ENCODE results near the gene SORL1.

The SORL1 gene

DNA sequence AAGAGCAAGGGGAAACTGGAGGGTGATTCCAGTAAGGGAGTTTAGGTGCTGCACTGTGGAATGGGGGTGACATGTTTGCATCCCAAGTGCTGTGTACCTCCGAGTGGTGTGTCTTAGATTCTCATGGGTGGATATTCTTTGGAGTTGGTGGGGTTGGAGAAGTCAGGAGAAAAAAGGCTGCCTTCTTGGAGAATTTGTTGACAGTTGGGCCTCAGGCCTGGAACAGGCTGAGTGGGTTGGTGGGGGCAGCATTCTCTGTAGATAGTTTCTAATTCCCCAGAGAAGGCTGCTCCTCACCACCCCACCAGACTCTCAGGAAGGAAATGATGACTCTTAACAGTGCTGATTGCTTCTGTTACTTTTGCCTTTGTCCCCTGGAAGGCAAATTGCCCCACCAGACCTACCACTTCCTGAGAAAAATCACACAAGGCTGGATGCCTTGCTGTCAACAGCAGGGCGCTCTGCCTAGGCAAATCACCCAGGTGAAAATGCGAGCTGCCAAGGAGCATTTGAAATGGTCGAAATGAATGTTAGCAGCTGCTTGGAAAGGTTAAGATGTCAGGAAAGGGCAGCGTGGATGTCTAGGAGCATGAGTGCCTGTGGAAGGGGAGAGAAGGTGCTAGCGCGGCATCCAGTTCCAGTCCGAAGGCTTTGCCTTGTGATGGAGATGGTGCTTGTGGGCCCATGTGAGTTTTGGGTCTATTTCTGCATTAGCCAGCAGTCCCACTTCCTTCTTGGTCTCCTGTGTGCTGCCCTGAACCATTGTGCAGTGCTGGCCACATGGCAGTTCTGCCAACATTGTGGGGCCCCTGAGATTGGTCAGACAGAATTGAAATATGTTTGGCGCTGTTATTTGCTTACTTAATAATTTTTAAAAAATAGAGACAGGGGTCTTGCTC, 30.4 kb downstream of the SORL1 start:
- no peak overlapping the region for H3K27ac ChIP-seq

GRCh38 chr11:121483805-121484480, 31.8 kb downstream of the SORL1 start:
- H3K9ac ChIP-seq, result no peak overlapping the region
- no peak overlapping the region for H3K4me3 ChIP-seq (ENCODE audit: low read depth, low read length)
- H3K9me3 ChIP-seq (ENCODE audit: control insufficient read depth, low read length), result no peaks in the 10 kb centered on the region
- H3K36me3 ChIP-seq (ENCODE audit: control insufficient read depth, insufficient read depth, low read length), result no peaks in the 10 kb centered on the region
- no peaks in the 10 kb centered on the region for H3K79me2 ChIP-seq
- H3K27ac ChIP-seq, result no peak overlapping the region
- no peak overlapping the region for H2AFZ ChIP-seq
- H3K4me1 ChIP-seq, result no peaks in the 10 kb centered on the region
- no peak overlapping the region for H3K4me2 ChIP-seq (ENCODE audit: low read length)
- H3K27me3 ChIP-seq (ENCODE audit: control insufficient read depth, insufficient read depth, low read length), result no peaks in the 10 kb centered on the region
- no peak for TF ChIP-seq CTCF (IDR thresholded peaks at IDR 0.05)

More for the DNA sequence above, 30.4 kb downstream of the SORL1 start:
- Histone ChIP-seq H2AFZ (no peak overlapping the region), H3K4me3 (ENCODE audit: low read depth, low read length) (no peak overlapping the region), H3K9ac (no peak overlapping the region), H3K9me3 (ENCODE audit: control insufficient read depth, low read length) (no peaks in the 10 kb centered on the region), H3K79me2 (no peaks in the 10 kb centered on the region), H3K36me3 (ENCODE audit: control insufficient read depth, insufficient read depth, low read length) (no peaks in the 10 kb centered on the region), H3K4me2 (ENCODE audit: low read length) (no peak overlapping the region), H3K4me1 (no peaks in the 10 kb centered on the region), H3K27me3 (ENCODE audit: control insufficient read depth, insufficient read depth, low read length) (no peaks in the 10 kb centered on the region)
- no peak for TF ChIP-seq CTCF (IDR thresholded peaks at IDR 0.05)

GRCh38 chr11:121485216-121485615, 33.1 kb downstream of the SORL1 start:
- no peak overlapping the region for H3K27ac ChIP-seq
- no peaks in the 10 kb centered on the region for H3K36me3 ChIP-seq (ENCODE audit: control insufficient read depth, insufficient read depth, low read length)
- no peaks in the 10 kb centered on the region for H3K79me2 ChIP-seq
- no peak overlapping the region for H3K4me2 ChIP-seq (ENCODE audit: low read length)
- H3K9me3 ChIP-seq (ENCODE audit: control insufficient read depth, low read length), result no peaks in the 10 kb centered on the region
- no peak overlapping the region for H3K4me3 ChIP-seq (ENCODE audit: low read depth, low read length)
- H3K9ac ChIP-seq, result no peak overlapping the region
- no peaks in the 10 kb centered on the region for H3K4me1 ChIP-seq
- H3K27me3 ChIP-seq (ENCODE audit: control insufficient read depth, insufficient read depth, low read length), result no peaks in the 10 kb centered on the region
- TF ChIP-seq CTCF (IDR thresholded peaks at IDR 0.05), result no peak
- no peak overlapping the region for H2AFZ ChIP-seq

DNA sequence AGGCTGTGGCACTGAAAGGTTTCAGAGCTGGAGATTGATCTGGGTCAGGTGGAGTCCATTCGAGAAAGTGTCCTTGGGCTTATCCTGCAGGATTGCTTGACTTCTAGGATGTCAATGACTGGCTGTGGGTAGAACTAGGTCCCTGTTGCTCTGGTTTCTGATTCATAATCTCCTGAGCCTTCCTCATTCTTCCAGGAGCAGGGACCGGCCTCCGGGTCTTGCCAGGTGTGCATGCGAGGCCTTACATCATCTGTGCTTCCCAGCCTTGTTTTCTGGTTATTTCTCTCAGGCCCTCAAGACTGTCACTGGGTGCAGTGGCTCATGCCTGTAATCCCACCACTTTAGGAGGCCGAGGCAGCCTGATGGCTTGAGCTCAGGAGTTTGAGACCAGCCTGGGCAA, 33.9 kb downstream of the SORL1 start:
- H3K9me3 ChIP-seq (ENCODE audit: control insufficient read depth, low read length), result no peaks in the 10 kb centered on the region
- H3K27ac ChIP-seq, result no peak overlapping the region
- no peak overlapping the region for H3K4me3 ChIP-seq (ENCODE audit: low read depth, low read length)
- H3K27me3 ChIP-seq (ENCODE audit: control insufficient read depth, insufficient read depth, low read length), result no peaks in the 10 kb centered on the region
- no peak overlapping the region for H3K4me2 ChIP-seq (ENCODE audit: low read length)
- no peak for TF ChIP-seq CTCF (IDR thresholded peaks at IDR 0.05)
- no peaks in the 10 kb centered on the region for H3K36me3 ChIP-seq (ENCODE audit: control insufficient read depth, insufficient read depth, low read length)
- H3K4me1 ChIP-seq, result no peaks in the 10 kb centered on the region
- no peak overlapping the region for H2AFZ ChIP-seq
- no peaks in the 10 kb centered on the region for H3K79me2 ChIP-seq
- no peak overlapping the region for H3K9ac ChIP-seq
